Stimulated activated CD8-positive, alpha-beta memory T cell treated with anti-CD3 and anti-CD28 coated beads, Interleukin-7, amount 100 ng/mL, for 4 hours (primary cell): ENCODE measurements around the gene NUP88.
"Not testable (repeated sequence)": the region's sequence is repeated elsewhere in the genome, so short reads cannot be mapped to it uniquely, and the experiment has no call there.

Experiments
- DNase-seq, 2 donors: peaks; one replicate each; pipeline ENCODE4 v3.0.0-alpha.2; 2020; ENCODE audit warnings: low read depth in 2 of 2

Gene NUP88

GRCh38 chr17:5419356-5419958, at the start of gene NUP88:
Gene NUP88, minus strand, starts transcription at chr17:5419662. Its CDS starts 12 bp downstream, at chr17:5419650.
- peak; percentile 95 to 96 for DNase-seq

GRCh38 chr17:5468075-5468473, 48.6 kb upstream of the NUP88 start:
- DNase-seq: peak; percentile 28 to 32

- DNase-seq: no peak
Measured at GRCh38 chr17:5467416-5467815, 48.0 kb upstream of the NUP88 start.

- no peak for DNase-seq
Measured at GRCh38 chr17:5466295-5466694, 46.8 kb upstream of the NUP88 start.

GRCh38 chr17:5464717-5465507, 45.5 kb upstream of the NUP88 start:
- DNase-seq: no peak

GRCh38 chr17:5446786-5447185, 27.3 kb upstream of the NUP88 start:
- no peak for DNase-seq

- no peak for DNase-seq
Measured at GRCh38 chr17:5444209-5444608, 24.7 kb upstream of the NUP88 start.

- DNase-seq: no peak
Measured at GRCh38 chr17:5443728-5444127, 24.3 kb upstream of the NUP88 start.

- no peak for DNase-seq
Measured at GRCh38 chr17:5439446-5439764, 19.9 kb upstream of the NUP88 start.

- peak; percentile 75 to 84 for DNase-seq
Measured at GRCh38 chr17:5438716-5439445, 19.4 kb upstream of the NUP88 start, which contains the start of gene C1QBP. Gene C1QBP, minus strand, starts transcription at chr17:5439155. Its CDS starts 82 bp downstream, at chr17:5439073.

GRCh38 chr17:5437721-5438317, 18.4 kb upstream of the NUP88 start:
- no peak for DNase-seq

GRCh38 chr17:5435781-5436315, 16.4 kb upstream of the NUP88 start:
- not testable (repeated sequence) for DNase-seq

GRCh38 chr17:5434984-5435383, 15.5 kb upstream of the NUP88 start:
- no peak for DNase-seq

- DNase-seq: no peak
Measured at GRCh38 chr17:5431949-5432556, 12.6 kb upstream of the NUP88 start.

GRCh38 chr17:5431234-5431633, 11.8 kb upstream of the NUP88 start:
- not testable (repeated sequence) for DNase-seq

GRCh38 chr17:5430413-5430999, 11.0 kb upstream of the NUP88 start:
- no peak for DNase-seq

- DNase-seq: no peak
Measured at GRCh38 chr17:5429191-5429887, 9.9 kb upstream of the NUP88 start.

- no peak for DNase-seq
Measured at GRCh38 chr17:5425826-5426225, 6.4 kb upstream of the NUP88 start.

- no peak for DNase-seq
Measured at GRCh38 chr17:5424909-5425308, 5.4 kb upstream of the NUP88 start.

- no peak for DNase-seq
Measured at GRCh38 chr17:5422505-5422904, 3.0 kb upstream of the NUP88 start.
